ENCODE data around the gene RABGAP1L. TPM values are rescaled to one million over a fixed set of nuclear protein-coding genes. Genes with fewer than 3 reads are reported as not detected.

The RABGAP1L gene
- polyA plus RNA-seq, 1 donor (not counting 4 experiments of a cell fraction or from before 2014, with no cell fraction given) = 24.2 TPM

DNA sequence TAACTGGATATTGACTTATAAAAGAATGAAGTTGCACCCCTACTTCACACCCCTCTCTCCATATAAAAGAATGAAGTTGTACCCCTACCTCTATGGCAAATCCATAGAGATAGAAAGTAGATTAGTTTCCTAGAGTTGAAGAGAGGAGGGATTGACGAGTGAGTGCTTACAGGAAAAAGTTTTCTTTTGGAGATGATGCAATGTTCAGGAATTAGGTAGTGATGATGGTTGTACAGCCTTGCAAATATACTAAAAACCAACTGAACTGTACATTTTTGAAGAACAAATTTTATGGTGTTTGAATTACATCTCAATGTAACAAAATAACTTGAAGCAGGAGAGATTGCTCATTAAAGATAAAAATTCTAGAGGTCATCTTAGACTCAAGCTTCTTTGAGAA lies 561.3 kb downstream of the RABGAP1L start:
- Histone ChIP-seq H3K9ac (ENCODE audit: control insufficient read depth, extremely low read depth, insufficient read depth, low read length) (no peak overlapping the region), H3K4me2 (ENCODE audit: control insufficient read depth, extremely low read depth, insufficient read depth, low read depth, low read length) (no peak overlapping the region), H3K79me2 (ENCODE audit: control insufficient read depth, insufficient read depth, low read length) (no peaks in the 10 kb centered on the region), H3K9me1 (ENCODE audit: control insufficient read depth, extremely low read depth, insufficient read depth, low read length) (no peaks in the 10 kb centered on the region), H2AFZ (ENCODE audit: control insufficient read depth, low read length) (no peak overlapping the region), H4K20me1 (ENCODE audit: control insufficient read depth, extremely low read depth, insufficient read depth, low read length) (no peaks in the 10 kb centered on the region), H3K27me3 (ENCODE audit: control insufficient read depth, extremely low read depth, insufficient read depth, low read length) (no peaks in the 10 kb centered on the region), H3K4me3 (ENCODE audit: control insufficient read depth in 2 of 3, extremely low read depth in 1 of 3, insufficient read depth in 2 of 3, low read depth in 1 of 3, low read length in 3 of 3) (no peak overlapping the region), H3K9me3 (ENCODE audit: control insufficient read depth, low read depth, low read length) (no peaks in the 10 kb centered on the region), H3K27ac (ENCODE audit: control insufficient read depth, insufficient read depth, low read length) (no peak overlapping the region), H3K4me1 (ENCODE audit: control insufficient read depth, extremely low read depth, insufficient read depth, low read length) (peaks cover 5% of the 10 kb centered on the region), H3K36me3 (ENCODE audit: control insufficient read depth in 2 of 2, extremely low read depth in 1 of 2, insufficient read depth in 2 of 2, low read length in 2 of 2) (no peaks in the 10 kb centered on the region)
- no peak for FAIRE-seq
- dilution Hi-C loops (cut with MboI; ENCODE audit: extremely low pct_ligation_motif_present, low sequenced_read_pairs) = no loop called here
- TF ChIP-seq CTCF (optimal IDR thresholded peaks at IDR 0.05 in 1 of 3, IDR thresholded peaks at IDR 0.05 in 1 of 3, conservative IDR thresholded peaks at IDR 0.05 in 1 of 3; ENCODE audit: extremely low read depth in 1 of 3, insufficient read depth in 2 of 3, low read length in 3 of 3) (no peak), EZH2 (IDR thresholded peaks at IDR 0.05; ENCODE audit: low read length) (no peak)
- no peak for DNase-seq (ENCODE audit: low read depth, low spot score)

GRCh38 chr1:174721246-174721645 lies 561.9 kb downstream of the RABGAP1L start:
- dilution Hi-C loops (cut with MboI; ENCODE audit: extremely low pct_ligation_motif_present, low sequenced_read_pairs) = no loop called here
- Histone ChIP-seq H3K9me3 (ENCODE audit: control insufficient read depth, low read depth, low read length) (no peaks in the 10 kb centered on the region), H3K79me2 (ENCODE audit: control insufficient read depth, insufficient read depth, low read length) (no peaks in the 10 kb centered on the region), H3K4me1 (ENCODE audit: control insufficient read depth, extremely low read depth, insufficient read depth, low read length) (peaks cover 5% of the 10 kb centered on the region), H3K9me1 (ENCODE audit: control insufficient read depth, extremely low read depth, insufficient read depth, low read length) (no peaks in the 10 kb centered on the region), H3K4me2 (ENCODE audit: control insufficient read depth, extremely low read depth, insufficient read depth, low read depth, low read length) (no peak overlapping the region), H3K27ac (ENCODE audit: control insufficient read depth, insufficient read depth, low read length) (no peak overlapping the region), H3K36me3 (ENCODE audit: control insufficient read depth in 2 of 2, extremely low read depth in 1 of 2, insufficient read depth in 2 of 2, low read length in 2 of 2) (no peaks in the 10 kb centered on the region), H2AFZ (ENCODE audit: control insufficient read depth, low read length) (no peak overlapping the region), H4K20me1 (ENCODE audit: control insufficient read depth, extremely low read depth, insufficient read depth, low read length) (no peaks in the 10 kb centered on the region), H3K4me3 (ENCODE audit: control insufficient read depth in 2 of 3, extremely low read depth in 1 of 3, insufficient read depth in 2 of 3, low read depth in 1 of 3, low read length in 3 of 3) (no peak overlapping the region), H3K9ac (ENCODE audit: control insufficient read depth, extremely low read depth, insufficient read depth, low read length) (no peak overlapping the region), H3K27me3 (ENCODE audit: control insufficient read depth, extremely low read depth, insufficient read depth, low read length) (no peaks in the 10 kb centered on the region)
- DNase-seq (ENCODE audit: low read depth, low spot score) = no peak
- no peak for FAIRE-seq
- TF ChIP-seq CTCF (optimal IDR thresholded peaks at IDR 0.05 in 1 of 3, IDR thresholded peaks at IDR 0.05 in 1 of 3, conservative IDR thresholded peaks at IDR 0.05 in 1 of 3; ENCODE audit: extremely low read depth in 1 of 3, insufficient read depth in 2 of 3, low read length in 3 of 3) = no peak
- no peak for TF ChIP-seq EZH2 (IDR thresholded peaks at IDR 0.05; ENCODE audit: low read length)

All from keratinocyte (primary cell).